Endothelial cell (in vitro differentiated cells): Measurements from ENCODE around the gene ALKAL2. TPM values are rescaled to one million over a fixed set of nuclear protein-coding genes. Genes with fewer than 3 reads are reported as not detected.

Experiments used
- DNase-seq: peaks from one replicate; pipeline ENCODE4 v3.0.0; 2021; ENCODE audit warnings: low spot score
- H3K27ac Mint-ChIP-seq: one replicate; pipeline ENCODE4 v1.8.0; 2021; ENCODE audit warnings: mixed read lengths, inconsistent platforms; ENCODE audit not compliant: unreplicated experiment
- H3K27me3 Mint-ChIP-seq: one replicate; pipeline ENCODE4 v1.8.0; 2021; ENCODE audit warnings: mild to moderate bottlenecking, moderate library complexity, mixed read lengths, inconsistent platforms; ENCODE audit not compliant: unreplicated experiment
- H3K36me3 Mint-ChIP-seq: one replicate; pipeline ENCODE4 v1.8.0; 2021; ENCODE audit warnings: mild to moderate bottlenecking, low read depth, mixed read lengths, inconsistent platforms; ENCODE audit not compliant: unreplicated experiment
- H3K4me1 Mint-ChIP-seq: one replicate; pipeline ENCODE4 v1.8.0; 2021; ENCODE audit warnings: mild to moderate bottlenecking, mixed read lengths, inconsistent platforms; ENCODE audit not compliant: unreplicated experiment
- H3K4me3 Mint-ChIP-seq: one replicate; pipeline ENCODE4 v1.8.0; 2021; ENCODE audit warnings: mild to moderate bottlenecking, mixed read lengths, inconsistent platforms; ENCODE audit not compliant: unreplicated experiment
- H3K9me3 Mint-ChIP-seq: one replicate; pipeline ENCODE4 v1.8.0; 2021; ENCODE audit warnings: mixed read lengths, inconsistent platforms; ENCODE audit not compliant: unreplicated experiment
- CTCF ChIP-seq: fragments of 200-600 bp; sonication (generic); IDR thresholded peaks from one replicate; pipeline ENCODE4 v1.5.0; 2021; ENCODE audit warnings: antibody characterized with exemption; ENCODE audit not compliant: unreplicated experiment
- total RNA-seq: library from RNA; stranded (reverse); fragmentation: NEBNext Ultra II Directional; extraction: Animal tissue kit (Norgen Biotek cat#: 25700); gene quantifications from one replicate; pipeline ENCODE4 v1.2.1, GENCODE V29; 2021; ENCODE audit not compliant: unreplicated experiment

ALKAL2 gene
- total RNA-seq, 1 donor from 2014 or later: 3.2 TPM

GRCh38 chr2:233030-233429, 54.9 kb downstream of the ALKAL2 start:
- TF ChIP-seq CTCF: no peak
- Mint-ChIP-seq H3K27ac (no peak overlapping the region), H3K4me1 (no peaks in the 10 kb centered on the region), H3K9me3 (no peaks in the 10 kb centered on the region), H3K36me3 (peaks cover 3% of the 10 kb centered on the region), H3K27me3 (peaks cover 2% of the 10 kb centered on the region), H3K4me3 (no peak overlapping the region)
- DNase-seq: no peak

DNA sequence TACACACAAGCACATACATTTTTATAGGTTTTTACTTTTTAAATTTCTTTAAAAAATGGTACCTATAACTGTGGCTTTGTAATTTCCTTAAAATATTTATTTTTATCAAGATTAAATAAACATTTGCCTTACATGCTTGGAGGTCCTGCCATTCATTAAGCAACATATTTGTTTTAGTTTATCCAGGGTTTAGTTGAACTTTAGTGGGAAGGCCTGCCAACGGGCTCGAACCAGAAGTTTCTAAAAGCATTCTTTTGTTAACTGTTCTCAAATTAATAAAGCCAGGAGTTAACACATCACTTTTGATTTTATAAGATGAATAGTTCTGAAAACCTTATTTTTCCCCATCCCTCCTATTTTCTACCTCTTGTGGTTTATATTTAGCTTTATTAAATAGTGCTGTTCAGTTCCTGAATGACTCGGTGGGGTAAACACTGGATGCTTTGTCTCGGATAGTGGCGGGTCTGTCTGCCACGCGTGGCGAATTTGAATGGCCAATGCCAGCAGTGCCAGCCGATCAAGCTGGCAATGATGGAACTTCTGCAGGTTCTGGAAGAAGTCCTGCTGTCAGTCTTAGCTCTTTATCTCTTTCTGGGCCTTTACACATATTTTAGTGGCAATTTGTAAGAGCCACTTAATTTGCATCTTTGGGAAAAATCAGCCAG, 56.2 kb downstream of the ALKAL2 start:
- Mint-ChIP-seq H3K36me3 (peaks cover 7% of the 10 kb centered on the region), H3K27ac (no peak overlapping the region), H3K9me3 (no peaks in the 10 kb centered on the region), H3K27me3 (peaks cover 3% of the 10 kb centered on the region), H3K4me3 (no peak overlapping the region), H3K4me1 (no peaks in the 10 kb centered on the region)
- no peak for DNase-seq
- TF ChIP-seq CTCF: no peak

Other genes with a start within 250 kb of the ALKAL2 start
- gene FAM110C, start 241.6 kb downstream of the ALKAL2 start, total RNA-seq: 0.08 TPM
- gene SH3YL1, start 24.1 kb downstream of the ALKAL2 start, total RNA-seq: 35.8 TPM
- 104 TPM for gene ACP1, start 23.1 kb downstream of the ALKAL2 start, total RNA-seq